SK-N-SH treated with all-trans-retinoic acid at 6 μM for 48 hours (cell line): ENCODE results near the gene POLR1C.

Experiments
- ATAC-seq: fragments of 200-7000 bp; cut with Tn5 transposase; 3 replicates; pipeline ENCODE4 v1.9.1; 2020; ENCODE audit warnings: mild to moderate bottlenecking, moderate library complexity
- ARNTL ChIP-seq: fragments of 450-650 bp; formaldehyde crosslinking; IDR thresholded peaks from 2 replicates; pipeline ENCODE4 v1.5.0; 2020; ENCODE audit warnings: low read depth, mild to moderate bottlenecking, moderate library complexity, borderline replicate concordance
- BACH2 ChIP-seq: fragments of 250-450 bp; sonication (Bioruptor Pico); IDR thresholded peaks from 2 replicates; pipeline ENCODE4 v1.9.0; 2021; ENCODE audit warnings: mild to moderate bottlenecking, borderline replicate concordance
- CSDC2 ChIP-seq: fragments of 250-450 bp; sonication (Bioruptor Pico); IDR thresholded peaks from 2 replicates; pipeline ENCODE4 v1.5.0; 2020; ENCODE audit warnings: mild to moderate bottlenecking, moderate library complexity
- CSRNP3 ChIP-seq: fragments of 250-450 bp; sonication (Bioruptor Pico); IDR thresholded peaks from 2 replicates; pipeline ENCODE4 v1.5.1; 2021; ENCODE audit warnings: mild to moderate bottlenecking, moderate library complexity
- ESRRG ChIP-seq: fragments of 250-450 bp; sonication (Bioruptor Pico); IDR thresholded peaks from 2 replicates; pipeline ENCODE4 v1.6.1; 2021; ENCODE audit warnings: mild to moderate bottlenecking
- GLIS3 ChIP-seq: fragments of 250-450 bp; sonication (Bioruptor Pico); IDR thresholded peaks from 2 replicates; pipeline ENCODE4 v1.5.0; 2020; ENCODE audit warnings: mild to moderate bottlenecking, moderate library complexity
- ISL1 ChIP-seq: fragments of 250-450 bp; sonication (Bioruptor Pico); IDR thresholded peaks from 2 replicates; pipeline ENCODE4 v2.1.2; 2022; ENCODE audit warnings: mild to moderate bottlenecking, moderate library complexity
- POU6F1 ChIP-seq: fragments of 250-450 bp; sonication (Bioruptor Pico); IDR thresholded peaks from 2 replicates; pipeline ENCODE4 v1.8.0; 2021; ENCODE audit warnings: low read depth, mild to moderate bottlenecking, moderate library complexity, borderline replicate concordance
- PPARA ChIP-seq: fragments of 250-450 bp; sonication (Bioruptor Pico); IDR thresholded peaks from 2 replicates; pipeline ENCODE4 v1.5.0; 2020; ENCODE audit warnings: mild to moderate bottlenecking, borderline replicate concordance
- RARB ChIP-seq: fragments of 250-450 bp; sonication (Bioruptor Pico); IDR thresholded peaks from 2 replicates; pipeline ENCODE4 v1.8.0; 2021; ENCODE audit warnings: mild to moderate bottlenecking, moderate library complexity
- SNAI2 ChIP-seq: fragments of 250-450 bp; sonication (Bioruptor Pico); IDR thresholded peaks from 2 replicates; pipeline ENCODE4 v1.5.0; 2020; ENCODE audit warnings: mild to moderate bottlenecking, moderate library complexity
- TCF4 ChIP-seq: fragments of 250-450 bp; sonication (Bioruptor Pico); IDR thresholded peaks from 2 replicates; pipeline ENCODE4 v1.8.0; 2021; ENCODE audit warnings: mild to moderate bottlenecking, moderate library complexity, borderline replicate concordance
- TOX ChIP-seq: fragments of 250-450 bp; sonication (Bioruptor Pico); IDR thresholded peaks from 2 replicates; pipeline ENCODE4 v1.8.0; 2021; ENCODE audit warnings: mild to moderate bottlenecking, moderate library complexity, borderline replicate concordance
- ZC3H10 ChIP-seq: fragments of 250-450 bp; sonication (Bioruptor Pico); IDR thresholded peaks from 2 replicates; pipeline ENCODE4 v1.5.1; 2021; ENCODE audit warnings: mild to moderate bottlenecking, moderate library complexity
- ZFP30 ChIP-seq: fragments of 450-650 bp; formaldehyde crosslinking; IDR thresholded peaks from 2 replicates; pipeline ENCODE4 v1.5.0; 2022; ENCODE audit warnings: mild to moderate bottlenecking, moderate library complexity
- ZNF565 ChIP-seq: fragments of 450-650 bp; formaldehyde crosslinking; conservative IDR thresholded peaks from 2 replicates; pipeline ENCODE4 v1.5.0; 2020; ENCODE audit warnings: low read depth, mild to moderate bottlenecking, moderate library complexity
- ZNF70 ChIP-seq: fragments of 450-650 bp; formaldehyde crosslinking; IDR thresholded peaks from 2 replicates; pipeline ENCODE4 v1.5.0; 2020; ENCODE audit warnings: mild to moderate bottlenecking, moderate library complexity
- ZNF8 ChIP-seq: fragments of 450-650 bp; formaldehyde crosslinking; IDR thresholded peaks from 2 replicates; pipeline ENCODE4 v1.5.0; 2020; ENCODE audit warnings: mild to moderate bottlenecking, moderate library complexity
- TF ChIP-seq, protein P1 (sequence below): fragments of 250-450 bp; sonication (Bioruptor Pico); IDR thresholded peaks from 2 replicates; pipeline ENCODE4 v1.8.0; 2020; ENCODE audit warnings: mild to moderate bottlenecking, moderate library complexity, borderline replicate concordance
- TF ChIP-seq, protein P2 (sequence below): fragments of 250-450 bp; sonication (Bioruptor Pico); IDR thresholded peaks from 2 replicates; pipeline ENCODE4 v1.5.0; 2020; ENCODE audit warnings: mild to moderate bottlenecking, moderate library complexity
- TF ChIP-seq, protein P3 (sequence below): fragments of 250-450 bp; sonication (Bioruptor Pico); IDR thresholded peaks from 2 replicates; pipeline ENCODE4 v1.5.1; 2020; ENCODE audit warnings: low read depth, mild to moderate bottlenecking, moderate library complexity

Gene POLR1C

DNA sequence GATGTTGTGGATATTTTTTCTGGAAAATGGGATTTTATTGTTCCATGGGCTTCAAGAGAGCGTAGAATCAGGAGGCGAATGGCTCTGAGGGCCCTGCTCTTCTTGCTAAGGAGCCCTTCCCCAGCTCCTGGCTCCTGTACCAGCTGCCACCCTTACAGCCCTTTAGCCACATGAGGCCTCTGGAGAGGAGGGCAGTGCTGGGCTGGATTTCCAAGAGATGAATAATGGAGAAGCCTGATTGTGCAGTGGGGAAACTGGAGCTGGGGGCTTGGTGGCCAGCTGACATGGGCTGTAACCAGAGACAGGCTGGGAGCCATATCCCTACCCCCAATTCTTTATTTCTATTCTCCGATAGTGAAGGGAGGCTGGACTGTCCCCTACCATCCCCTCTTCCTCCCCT lies 16.0 kb upstream of the POLR1C start:
- TF ChIP-seq TCF4 (CRISPR knock-in tag) (no peak), CSRNP3 (CRISPR knock-in tag) (no peak), POU6F1 (no peak), ZNF565 (no peak), ZNF70 (CRISPR knock-in tag) (no peak), CSDC2 (no peak), PPARA (CRISPR knock-in tag) (no peak), SNAI2 (CRISPR knock-in tag) (no peak), RARB (CRISPR knock-in tag) (no peak), ESRRG (no peak), ISL1 (no peak), ZNF8 (CRISPR knock-in tag) (no peak), ARNTL (CRISPR knock-in tag) (no peak), ZC3H10 (no peak), TOX (CRISPR knock-in tag) (no peak), BACH2 (CRISPR knock-in tag) (no peak), GLIS3 (CRISPR knock-in tag) (no peak)
- TF ChIP-seq, protein P1, sequence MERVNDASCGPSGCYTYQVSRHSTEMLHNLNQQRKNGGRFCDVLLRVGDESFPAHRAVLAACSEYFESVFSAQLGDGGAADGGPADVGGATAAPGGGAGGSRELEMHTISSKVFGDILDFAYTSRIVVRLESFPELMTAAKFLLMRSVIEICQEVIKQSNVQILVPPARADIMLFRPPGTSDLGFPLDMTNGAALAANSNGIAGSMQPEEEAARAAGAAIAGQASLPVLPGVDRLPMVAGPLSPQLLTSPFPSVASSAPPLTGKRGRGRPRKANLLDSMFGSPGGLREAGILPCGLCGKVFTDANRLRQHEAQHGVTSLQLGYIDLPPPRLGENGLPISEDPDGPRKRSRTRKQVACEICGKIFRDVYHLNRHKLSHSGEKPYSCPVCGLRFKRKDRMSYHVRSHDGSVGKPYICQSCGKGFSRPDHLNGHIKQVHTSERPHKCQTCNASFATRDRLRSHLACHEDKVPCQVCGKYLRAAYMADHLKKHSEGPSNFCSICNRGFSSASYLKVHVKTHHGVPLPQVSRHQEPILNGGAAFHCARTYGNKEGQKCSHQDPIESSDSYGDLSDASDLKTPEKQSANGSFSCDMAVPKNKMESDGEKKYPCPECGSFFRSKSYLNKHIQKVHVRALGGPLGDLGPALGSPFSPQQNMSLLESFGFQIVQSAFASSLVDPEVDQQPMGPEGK (CRISPR knock-in tag) = no peak
- TF ChIP-seq, protein P2, sequence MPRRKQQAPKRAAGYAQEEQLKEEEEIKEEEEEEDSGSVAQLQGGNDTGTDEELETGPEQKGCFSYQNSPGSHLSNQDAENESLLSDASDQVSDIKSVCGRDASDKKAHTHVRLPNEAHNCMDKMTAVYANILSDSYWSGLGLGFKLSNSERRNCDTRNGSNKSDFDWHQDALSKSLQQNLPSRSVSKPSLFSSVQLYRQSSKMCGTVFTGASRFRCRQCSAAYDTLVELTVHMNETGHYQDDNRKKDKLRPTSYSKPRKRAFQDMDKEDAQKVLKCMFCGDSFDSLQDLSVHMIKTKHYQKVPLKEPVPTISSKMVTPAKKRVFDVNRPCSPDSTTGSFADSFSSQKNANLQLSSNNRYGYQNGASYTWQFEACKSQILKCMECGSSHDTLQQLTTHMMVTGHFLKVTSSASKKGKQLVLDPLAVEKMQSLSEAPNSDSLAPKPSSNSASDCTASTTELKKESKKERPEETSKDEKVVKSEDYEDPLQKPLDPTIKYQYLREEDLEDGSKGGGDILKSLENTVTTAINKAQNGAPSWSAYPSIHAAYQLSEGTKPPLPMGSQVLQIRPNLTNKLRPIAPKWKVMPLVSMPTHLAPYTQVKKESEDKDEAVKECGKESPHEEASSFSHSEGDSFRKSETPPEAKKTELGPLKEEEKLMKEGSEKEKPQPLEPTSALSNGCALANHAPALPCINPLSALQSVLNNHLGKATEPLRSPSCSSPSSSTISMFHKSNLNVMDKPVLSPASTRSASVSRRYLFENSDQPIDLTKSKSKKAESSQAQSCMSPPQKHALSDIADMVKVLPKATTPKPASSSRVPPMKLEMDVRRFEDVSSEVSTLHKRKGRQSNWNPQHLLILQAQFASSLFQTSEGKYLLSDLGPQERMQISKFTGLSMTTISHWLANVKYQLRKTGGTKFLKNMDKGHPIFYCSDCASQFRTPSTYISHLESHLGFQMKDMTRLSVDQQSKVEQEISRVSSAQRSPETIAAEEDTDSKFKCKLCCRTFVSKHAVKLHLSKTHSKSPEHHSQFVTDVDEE = no peak
- TF ChIP-seq, protein P3, sequence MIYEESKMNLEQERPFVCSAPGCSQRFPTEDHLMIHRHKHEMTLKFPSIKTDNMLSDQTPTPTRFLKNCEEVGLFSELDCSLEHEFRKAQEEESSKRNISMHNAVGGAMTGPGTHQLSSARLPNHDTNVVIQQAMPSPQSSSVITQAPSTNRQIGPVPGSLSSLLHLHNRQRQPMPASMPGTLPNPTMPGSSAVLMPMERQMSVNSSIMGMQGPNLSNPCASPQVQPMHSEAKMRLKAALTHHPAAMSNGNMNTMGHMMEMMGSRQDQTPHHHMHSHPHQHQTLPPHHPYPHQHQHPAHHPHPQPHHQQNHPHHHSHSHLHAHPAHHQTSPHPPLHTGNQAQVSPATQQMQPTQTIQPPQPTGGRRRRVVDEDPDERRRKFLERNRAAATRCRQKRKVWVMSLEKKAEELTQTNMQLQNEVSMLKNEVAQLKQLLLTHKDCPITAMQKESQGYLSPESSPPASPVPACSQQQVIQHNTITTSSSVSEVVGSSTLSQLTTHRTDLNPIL (CRISPR knock-in tag) = no peak
- ATAC-seq = no peak

DNA sequence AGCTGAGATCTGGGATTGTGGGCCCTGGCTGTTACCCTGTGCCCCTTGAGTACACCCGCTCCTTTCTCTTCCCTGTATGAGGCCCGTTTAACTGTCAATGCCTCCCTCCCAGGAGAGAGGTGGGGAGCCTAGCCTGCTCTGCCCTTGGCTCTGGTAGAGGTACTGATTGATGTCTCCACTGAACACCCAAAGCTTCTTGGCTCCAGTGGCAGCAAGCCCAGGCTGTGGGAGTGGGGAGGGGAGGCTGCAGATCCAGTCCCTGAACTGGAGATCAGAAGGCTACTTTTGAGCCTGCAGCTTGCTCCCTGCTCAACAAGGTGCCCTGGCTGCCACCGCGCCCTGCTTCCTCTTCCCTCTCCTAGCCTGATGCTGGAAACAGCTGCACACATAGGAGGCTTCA lies 14.2 kb upstream of the POLR1C start:
- ATAC-seq = no peak
- no peak for TF ChIP-seq GLIS3 (CRISPR knock-in tag)
- no peak for TF ChIP-seq ZNF565
- TF ChIP-seq SNAI2 (CRISPR knock-in tag) = no peak
- no peak for TF ChIP-seq PPARA (CRISPR knock-in tag)
- TF ChIP-seq ZFP30 (CRISPR knock-in tag) = no peak
- TF ChIP-seq, protein P1 (CRISPR knock-in tag) = no peak
- no peak for TF ChIP-seq TCF4 (CRISPR knock-in tag)
- no peak for TF ChIP-seq ZNF70 (CRISPR knock-in tag)
- TF ChIP-seq, protein P2 = no peak
